GM18907 (cell line): Measurements from ENCODE around the gene CD40.

Experiments
- ATAC-seq: cut with Tn5 transposase; IDR thresholded peaks from one replicate; pipeline ENCODE4 v1.9.1; 2021; ENCODE audit warnings: mild to moderate bottlenecking, moderate library complexity; ENCODE audit not compliant: unreplicated experiment

The CD40 gene

GRCh38 chr20:46169245-46170171, 51.4 kb downstream of the CD40 start:
- no peak for ATAC-seq

DNA sequence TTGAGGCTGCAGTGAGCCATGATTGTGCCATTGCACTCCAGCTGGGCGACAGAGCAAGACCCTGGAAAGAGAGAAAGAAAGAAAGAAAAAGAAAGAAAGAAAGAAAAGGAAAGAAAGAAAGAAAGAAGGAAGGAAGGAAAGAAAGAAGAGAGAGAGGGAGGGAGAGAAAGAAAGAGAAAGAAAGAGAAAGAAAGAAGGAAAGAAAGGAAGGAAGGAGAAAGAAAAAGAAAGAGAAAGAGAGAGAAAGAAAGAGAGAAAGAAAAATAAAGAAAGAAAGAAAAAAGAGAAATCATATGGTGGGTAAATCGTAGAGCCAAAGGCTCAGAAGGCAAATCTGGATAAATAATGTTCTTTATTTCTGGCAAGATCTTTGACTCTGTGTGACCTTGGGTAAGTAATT, 53.4 kb downstream of the CD40 start:
- no peak for ATAC-seq

DNA sequence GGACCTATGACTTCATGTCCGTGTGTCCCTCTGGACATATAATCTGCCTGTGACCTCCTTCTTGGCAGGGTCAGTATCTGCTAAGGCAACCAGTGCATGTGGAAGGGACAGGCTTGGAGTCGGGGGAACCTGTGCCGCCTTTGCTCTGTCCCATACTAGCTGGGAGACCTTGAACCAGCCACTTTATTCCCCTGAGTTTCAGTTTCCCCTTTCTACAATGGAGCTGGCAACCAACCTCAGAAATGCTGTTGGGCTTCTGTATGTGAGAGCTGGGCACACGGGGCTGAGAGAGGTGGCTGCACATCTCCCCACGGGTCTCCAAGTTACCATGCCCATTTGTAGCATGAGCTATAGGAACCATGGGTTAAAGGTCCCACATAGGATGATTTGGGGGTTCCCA, 53.8 kb downstream of the CD40 start:
- ATAC-seq = no peak

- ATAC-seq = no peak
These were observed 54.3 kb downstream of the CD40 start for GRCh38 chr20:46172455-46172854.

GRCh38 chr20:46172961-46173536, 54.9 kb downstream of the CD40 start:
- ATAC-seq = no peak

DNA sequence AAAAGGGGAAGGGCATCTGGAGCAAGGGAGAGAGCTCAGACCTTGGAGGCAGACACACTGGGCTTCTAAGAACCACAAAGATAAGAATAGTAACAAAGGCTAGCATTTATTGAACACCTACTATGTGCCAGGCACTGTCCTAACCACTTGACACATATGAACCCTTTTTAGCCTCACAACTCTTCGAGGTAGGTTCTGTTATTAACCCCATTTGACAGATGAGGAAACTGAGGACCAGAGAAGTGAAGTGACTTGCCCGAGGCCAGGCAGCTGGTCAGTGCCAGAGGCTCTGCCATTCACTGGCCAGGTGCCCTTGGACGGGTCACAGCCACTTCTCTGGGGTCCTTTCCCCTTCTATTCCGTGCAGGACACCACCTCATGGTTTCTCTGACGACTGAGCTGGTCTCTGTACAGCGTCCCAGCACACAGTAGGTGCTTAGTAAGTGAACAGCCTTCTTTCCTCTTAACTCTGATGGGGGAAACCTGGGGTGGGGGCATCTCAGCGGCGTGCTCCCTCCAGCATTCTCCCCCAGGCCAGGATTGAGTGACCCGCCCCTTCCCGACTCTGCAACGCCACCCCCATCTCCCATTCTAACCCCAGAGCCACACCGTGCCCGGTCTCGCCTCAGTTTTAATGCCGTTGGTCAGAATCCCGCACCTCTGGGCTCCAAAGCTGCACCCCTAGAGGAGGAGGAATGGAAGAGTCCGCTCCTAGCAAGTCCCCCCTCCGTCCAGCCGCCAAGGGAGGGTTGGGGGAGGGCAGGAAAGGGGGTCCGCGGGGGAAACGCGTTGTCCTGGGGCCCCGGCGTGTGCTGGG, 55.7 kb downstream of the CD40 start:
- ATAC-seq = no peak

DNA sequence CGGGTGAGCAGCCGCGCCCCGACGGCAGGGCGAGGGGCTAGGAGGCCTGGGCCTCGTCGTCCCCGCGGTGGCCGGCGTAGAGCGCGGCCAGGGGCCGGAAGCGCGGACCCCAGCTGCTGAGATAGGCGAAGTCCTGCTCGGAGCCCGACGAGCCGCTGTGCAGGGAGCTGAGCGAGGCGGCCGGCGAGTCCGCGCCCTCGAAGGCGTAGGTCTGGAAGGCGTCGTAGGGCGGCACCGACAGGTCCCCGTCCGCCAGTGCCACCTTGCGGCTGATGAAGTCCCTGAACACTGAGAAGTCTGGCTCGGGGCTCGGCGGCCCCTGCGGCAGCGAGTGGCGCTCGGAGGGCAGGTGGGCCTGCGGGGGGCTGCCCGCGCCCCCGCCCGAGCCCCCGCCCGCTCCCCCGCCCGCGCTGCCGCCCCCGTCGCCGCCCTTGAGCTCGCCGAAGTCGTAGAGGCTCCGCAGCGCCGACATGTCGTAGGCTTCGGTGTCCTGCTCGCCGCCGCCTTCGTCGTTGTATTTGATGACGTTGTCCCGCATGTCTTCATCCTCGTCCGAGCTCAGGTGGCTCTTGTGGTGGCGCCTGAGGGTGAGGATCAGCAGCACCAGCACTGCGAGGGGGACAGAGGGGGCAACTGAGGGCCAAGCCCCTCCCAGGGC, 56.5 kb downstream of the CD40 start:
- ATAC-seq = no peak

DNA sequence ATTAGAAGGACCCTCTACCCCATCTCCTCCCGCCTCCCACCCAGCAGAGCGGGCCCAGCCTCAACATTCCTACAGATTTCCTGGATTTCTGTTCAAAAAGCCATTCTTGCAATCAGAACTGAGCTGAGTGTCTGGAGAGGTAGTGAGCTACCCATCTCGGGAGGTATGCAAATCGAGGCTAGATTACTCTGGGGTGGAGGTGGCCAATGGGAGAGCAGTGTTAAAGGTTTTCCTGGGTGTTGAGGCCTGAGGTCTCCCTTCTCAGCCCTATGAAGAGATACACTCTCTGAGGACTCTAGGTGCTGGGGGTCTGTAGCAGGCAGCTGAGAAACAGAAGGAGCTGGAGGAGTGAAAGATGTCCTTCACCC, 57.0 kb downstream of the CD40 start:
- ATAC-seq = no peak

- ATAC-seq = no peak
These were observed 58.7 kb downstream of the CD40 start for GRCh38 chr20:46176739-46177378.

- ATAC-seq = no peak
These were observed 59.7 kb downstream of the CD40 start for GRCh38 chr20:46177768-46178167.

GRCh38 chr20:46178891-46179290, 60.8 kb downstream of the CD40 start:
- no peak for ATAC-seq
